ENCODE data around the gene FAM184A.
A peak's percentile ranks its signal among the peaks of the same experiment; 100 is the strongest.
"Not testable (repeated sequence)": the region's sequence is repeated elsewhere in the genome, so short reads cannot be mapped to it uniquely, and the experiment has no call there.

Gene FAM184A

DNA sequence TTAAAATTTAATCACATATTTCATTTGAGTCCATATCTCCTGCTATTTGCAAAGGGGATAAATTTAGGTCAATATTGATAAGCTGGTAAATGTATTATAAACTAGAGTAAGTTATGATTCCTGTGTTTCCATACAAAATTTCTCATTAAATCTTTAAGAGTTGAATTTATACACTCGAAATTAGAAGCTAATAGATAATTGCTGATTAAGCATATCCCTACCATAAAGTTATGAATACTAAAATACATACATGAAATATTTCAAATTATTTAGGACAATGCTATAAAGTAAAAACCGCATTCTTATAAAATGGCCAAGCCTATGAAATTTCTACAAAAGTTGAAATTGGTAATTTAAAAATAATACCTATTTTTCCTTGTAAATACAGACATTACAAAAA lies 71.5 kb downstream of the FAM184A start:
- no peak for DNase-seq (ENCODE audit: low read depth)

- no peak for DNase-seq (ENCODE audit: low read depth)
Observed at GRCh38 chr6:119002069-119002468, 76.4 kb downstream of the FAM184A start.

DNA sequence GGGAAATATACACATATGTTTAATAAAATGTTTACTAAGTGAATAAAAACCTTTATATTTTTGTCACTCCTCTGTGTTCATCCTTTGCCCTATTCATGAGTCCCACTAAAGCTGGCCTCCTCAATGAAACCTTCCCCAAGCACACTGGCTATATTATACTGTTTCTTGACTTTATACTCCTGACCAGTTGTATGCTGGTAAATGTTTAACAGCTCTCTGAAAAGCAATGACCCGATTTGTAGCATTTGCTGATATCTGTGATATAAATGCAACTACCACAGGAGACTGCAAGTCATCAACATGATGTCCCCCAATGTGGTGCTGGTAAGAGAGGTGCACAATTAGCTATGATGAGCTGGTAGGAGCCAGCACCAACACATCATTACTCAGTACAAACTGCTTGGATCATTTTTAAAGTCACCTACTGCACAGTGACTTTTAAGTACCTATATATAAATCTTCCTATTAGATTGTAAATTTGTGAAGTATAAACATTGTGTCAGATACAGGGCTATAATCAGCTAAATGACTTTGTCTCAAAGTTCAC lies 78.9 kb downstream of the FAM184A start:
- no peak for DNase-seq (ENCODE audit: low read depth)

- DNase-seq (ENCODE audit: low read depth): not testable (repeated sequence)
Observed at GRCh38 chr6:118997426-118997825, 81.0 kb downstream of the FAM184A start.

DNA sequence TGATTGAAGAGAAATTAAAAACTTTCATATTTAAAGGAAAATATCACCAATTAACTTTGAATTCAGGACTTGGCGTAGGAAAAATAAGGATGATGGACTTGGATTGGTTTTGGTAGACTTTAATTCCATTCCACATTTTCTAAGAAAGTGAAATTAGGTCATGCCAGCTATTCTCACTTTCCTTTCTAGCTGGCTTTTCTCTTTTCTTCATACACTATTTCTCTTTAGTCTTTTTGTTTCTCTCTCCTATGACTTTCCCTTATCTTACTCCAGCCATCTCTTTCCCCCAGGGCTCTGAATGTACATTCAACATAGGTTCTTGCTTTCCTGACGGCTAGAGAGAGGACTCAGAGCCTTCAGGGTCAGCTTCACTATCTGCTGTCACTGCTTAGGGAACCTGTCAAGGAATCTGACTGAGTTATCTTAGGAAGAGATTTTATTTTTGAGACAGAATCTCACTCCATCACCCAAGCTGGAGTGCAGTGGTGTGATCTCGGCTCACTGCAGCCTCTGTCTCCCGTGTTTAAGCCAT lies 82.1 kb downstream of the FAM184A start:
- no peak for DNase-seq (ENCODE audit: low read depth)

DNA sequence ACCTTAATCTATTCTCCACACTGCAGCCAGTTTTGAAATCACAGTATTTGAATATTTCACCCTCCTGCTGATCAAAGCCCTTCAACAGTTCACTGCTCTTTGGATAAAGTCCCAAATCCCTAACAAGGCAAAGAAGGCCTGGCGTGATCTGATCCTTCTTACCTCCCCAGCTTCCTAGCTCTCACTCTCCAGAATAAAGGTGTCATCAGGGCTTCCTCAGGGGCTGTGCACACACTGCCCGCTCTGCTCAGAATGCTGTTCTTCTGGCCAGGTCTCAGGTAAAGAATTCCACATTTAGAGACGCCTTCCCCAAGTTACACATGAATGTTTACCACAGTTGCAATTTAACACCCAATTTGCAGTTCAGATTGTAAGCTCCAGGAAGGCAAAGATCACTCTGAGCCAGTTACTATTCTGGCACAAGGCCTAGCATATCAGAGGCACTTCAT lies 84.6 kb downstream of the FAM184A start:
- no peak for DNase-seq (ENCODE audit: low read depth)

- no peak for DNase-seq (ENCODE audit: low read depth)
Observed at GRCh38 chr6:118993358-118993757, 85.1 kb downstream of the FAM184A start.

GRCh38 chr6:118992186-118992795 lies 86.2 kb downstream of the FAM184A start:
- DNase-seq (ENCODE audit: low read depth): no peak

- no peak for DNase-seq (ENCODE audit: low read depth)
Observed at GRCh38 chr6:118986312-118986711, 92.2 kb downstream of the FAM184A start.

DNA sequence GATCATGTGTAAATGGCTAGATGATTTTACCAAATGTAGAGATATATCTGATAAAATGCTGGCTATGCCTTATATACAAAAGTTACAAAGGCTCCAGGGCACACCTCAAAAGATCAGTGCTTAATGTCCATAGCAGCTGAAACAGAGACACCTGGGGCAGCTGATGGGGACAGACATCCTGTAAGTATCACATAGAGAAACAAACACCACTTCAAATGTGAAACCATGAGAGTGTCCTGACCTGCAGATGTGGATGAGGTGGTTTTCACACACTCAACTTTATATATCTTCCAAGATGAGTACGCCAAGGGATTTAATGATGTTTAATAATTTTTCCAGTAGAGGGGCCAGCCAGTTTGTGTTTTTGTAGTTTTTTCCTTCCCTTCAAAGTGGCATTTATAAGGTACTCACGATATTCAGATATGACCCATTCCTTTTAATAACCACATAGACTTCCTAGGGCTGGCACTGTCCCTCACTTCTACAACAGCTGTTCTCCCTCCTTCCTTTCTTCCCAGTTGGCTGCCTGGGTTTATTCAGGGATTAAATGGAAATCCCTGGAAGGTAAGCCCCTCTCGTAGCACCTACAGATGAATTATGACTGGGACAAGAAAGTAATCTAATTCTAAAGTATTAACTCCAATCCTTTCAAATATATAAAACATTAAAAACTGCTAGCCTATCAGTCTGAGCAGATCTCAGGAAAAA lies 93.2 kb downstream of the FAM184A start:
- DNase-seq (ENCODE audit: low read depth): no peak

- DNase-seq (ENCODE audit: low read depth): no peak
Observed at GRCh38 chr6:118984342-118984741, 94.1 kb downstream of the FAM184A start.

- no peak for DNase-seq (ENCODE audit: low read depth)
Observed at GRCh38 chr6:118982575-118982911, 95.9 kb downstream of the FAM184A start.

DNA sequence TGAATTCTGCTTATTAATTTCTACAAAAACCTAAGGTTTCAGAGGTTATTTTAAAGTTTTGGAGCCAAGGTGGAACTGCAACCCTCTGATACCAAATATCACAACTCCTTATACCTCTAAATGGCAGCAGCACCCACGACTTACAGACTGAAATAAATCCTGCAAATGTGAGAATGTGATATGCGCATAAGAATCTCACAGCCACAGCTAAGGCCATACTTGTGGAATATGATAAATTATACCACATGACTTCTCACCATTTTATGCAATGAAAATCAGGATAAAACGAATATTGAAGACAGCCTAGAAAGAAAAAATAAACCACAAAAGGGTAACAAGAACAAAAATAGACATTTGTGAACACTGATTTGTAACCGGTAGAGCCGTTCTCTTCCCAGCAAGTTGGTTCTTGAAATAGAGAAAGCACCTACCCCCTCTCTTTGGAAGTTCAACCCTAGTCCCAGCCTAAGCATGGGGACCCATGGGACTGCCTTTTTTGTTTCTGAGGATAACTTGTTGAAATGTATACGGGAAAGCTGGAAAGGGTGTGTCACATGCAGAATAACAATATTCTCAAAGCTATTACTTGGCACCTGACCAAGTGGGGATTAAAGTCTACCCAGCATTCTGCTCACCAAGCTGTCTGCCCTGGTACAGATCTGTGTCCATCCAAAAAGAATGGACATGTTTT lies 96.4 kb downstream of the FAM184A start:
- no peak for DNase-seq (ENCODE audit: low read depth)

- DNase-seq (ENCODE audit: low read depth): peak; percentile 8
Observed at GRCh38 chr6:118980063-118980462, 98.4 kb downstream of the FAM184A start.

DNA sequence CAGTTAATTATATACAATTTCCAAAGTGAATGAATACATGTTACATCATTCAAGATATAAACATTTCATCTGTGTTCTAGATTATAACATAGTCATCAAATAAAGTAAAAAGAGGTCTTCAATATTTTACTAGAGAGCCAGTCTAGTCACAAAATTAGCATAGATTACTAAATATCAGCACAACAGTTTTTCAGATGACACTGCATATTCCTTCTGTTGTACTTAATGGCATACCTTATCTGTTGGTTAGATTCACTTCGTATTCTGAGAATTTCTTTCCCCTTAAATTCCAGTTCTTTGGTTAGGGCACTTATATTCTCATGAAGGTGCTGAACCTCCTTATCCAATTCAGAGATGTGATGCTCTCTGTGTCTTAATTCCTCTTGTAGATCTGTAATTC lies 103.7 kb downstream of the FAM184A start:
- DNase-seq (ENCODE audit: low read depth): no peak

DNA sequence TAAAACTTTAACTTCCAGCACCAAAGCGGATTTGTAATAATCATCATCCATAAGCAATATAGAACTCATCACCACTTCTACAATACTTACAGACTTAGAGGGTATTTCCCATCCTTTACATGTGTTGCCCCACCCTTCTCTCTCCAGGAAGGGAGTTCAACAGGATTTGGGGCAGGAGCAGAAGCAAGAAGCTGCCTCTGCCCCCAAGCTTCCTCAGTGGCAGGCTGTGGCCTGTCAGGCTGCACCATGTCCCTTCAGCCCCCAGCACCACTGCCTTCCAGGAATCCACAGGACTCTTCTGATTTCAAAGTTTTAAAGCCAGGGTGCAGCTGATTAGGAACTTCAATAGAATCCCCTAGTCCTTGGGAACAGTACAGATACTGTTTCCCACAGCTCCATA lies 106.8 kb downstream of the FAM184A start:
- DNase-seq (ENCODE audit: low read depth): no peak

DNA sequence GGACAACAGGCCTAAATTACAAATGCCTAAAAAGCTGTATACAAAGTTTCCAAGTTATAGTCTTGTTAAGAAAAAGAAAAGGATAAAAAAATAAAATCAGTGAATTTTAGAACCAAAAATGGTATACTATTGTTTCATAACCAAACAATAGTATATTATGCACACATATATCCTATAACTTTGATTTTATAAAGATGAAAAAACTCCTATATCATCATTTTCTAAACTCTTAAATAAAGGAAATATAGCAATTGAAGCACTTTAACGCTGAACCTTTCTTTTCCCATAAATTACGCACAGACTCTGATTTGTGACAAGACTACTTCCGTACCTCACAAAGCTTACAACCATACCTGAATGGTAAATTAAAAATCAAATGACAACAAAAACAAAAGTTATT lies 107.6 kb downstream of the FAM184A start:
- no peak for DNase-seq (ENCODE audit: low read depth)

DNA sequence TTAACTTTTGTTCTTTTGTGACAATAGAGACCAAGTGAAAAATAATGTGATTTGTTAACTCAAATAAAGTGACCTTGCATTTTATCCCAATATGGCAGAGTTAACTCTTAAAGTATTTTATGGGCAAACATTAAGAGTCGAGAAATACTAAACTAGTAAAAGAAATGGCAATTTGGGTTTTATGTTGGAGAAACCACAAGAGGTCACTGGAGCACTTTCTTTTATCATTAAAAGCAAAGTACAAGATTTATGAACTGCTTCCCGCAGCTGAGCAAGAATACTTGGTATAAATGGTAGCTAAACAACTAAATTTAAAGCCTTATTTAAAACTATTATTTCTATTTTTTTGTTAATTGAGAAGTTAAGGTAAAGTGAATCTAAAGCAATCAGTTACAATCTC lies 110.0 kb downstream of the FAM184A start:
- peak; percentile 28 for DNase-seq (ENCODE audit: low read depth)

- no peak for DNase-seq (ENCODE audit: low read depth)
Observed at GRCh38 chr6:118967239-118967638, 111.2 kb downstream of the FAM184A start.

GRCh38 chr6:118965843-118966370 lies 112.6 kb downstream of the FAM184A start:
- DNase-seq (ENCODE audit: low read depth): no peak

- no peak for DNase-seq (ENCODE audit: low read depth)
Observed at GRCh38 chr6:118965371-118965770, 113.1 kb downstream of the FAM184A start.

DNA sequence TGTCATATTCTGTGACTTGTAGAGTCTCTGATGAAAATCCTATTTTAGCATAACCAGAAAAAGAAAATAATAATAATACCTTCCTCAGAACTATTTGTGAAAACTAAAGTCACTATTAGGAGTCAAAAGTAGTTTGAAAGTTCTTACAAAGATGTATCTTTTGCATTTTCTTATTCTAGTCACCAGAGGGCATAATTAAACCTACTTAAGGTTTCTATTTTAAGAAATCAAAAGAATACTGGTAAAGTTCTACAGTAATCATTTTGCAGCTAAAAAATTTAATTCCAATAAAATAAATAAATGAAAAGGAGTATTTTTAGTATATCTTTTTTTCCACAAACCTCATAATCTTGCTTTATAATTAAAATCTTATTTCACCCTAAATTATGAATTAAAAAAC lies 115.5 kb downstream of the FAM184A start:
- DNase-seq (ENCODE audit: low read depth): peak; percentile 41

DNA sequence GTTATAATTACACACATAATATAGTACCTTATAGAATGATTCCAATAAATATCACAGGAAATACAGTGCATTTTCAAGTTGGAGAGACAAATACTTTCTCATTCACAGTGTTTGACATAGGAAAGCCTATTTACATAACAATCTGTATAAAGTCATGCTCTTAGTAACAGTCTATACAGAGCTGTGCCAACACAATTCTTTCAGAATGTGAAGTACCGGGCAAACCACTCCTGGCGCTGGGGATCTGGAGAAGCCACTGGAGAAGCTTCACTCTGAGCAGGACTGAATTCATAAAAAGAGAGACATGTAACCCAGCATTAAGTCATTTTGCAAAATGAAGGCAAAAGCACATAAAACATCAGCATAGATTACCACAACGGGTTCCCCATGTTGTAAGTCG lies 118.6 kb downstream of the FAM184A start:
- no peak for DNase-seq (ENCODE audit: low read depth)
